ENCODE measurements around the gene CYB5A.

DNA sequence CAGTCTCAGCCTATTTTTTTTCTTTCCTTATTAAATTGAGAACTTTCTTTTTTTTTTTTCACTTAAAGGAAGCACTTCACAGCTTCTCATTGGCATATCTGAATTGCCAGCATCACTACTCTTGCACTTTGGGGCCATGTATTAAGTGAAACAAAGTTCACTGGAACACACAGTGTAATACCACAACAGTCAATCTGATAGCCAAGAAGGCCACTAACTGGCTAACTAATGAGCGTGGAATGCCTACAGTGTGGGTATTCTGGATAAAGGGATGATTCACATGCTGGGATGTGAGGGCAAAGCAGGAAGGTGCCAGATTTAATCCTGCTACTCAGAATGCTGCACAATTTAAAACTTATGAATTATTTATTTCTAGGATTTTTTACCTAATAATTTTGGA is 12.2 kb upstream of the CYB5A start:
- TF ChIP-seq KDM4A (IDR thresholded peaks at IDR 0.05; ENCODE audit: low read depth, low read length, severe bottlenecking) = no peak
- TF ChIP-seq, protein P1, sequence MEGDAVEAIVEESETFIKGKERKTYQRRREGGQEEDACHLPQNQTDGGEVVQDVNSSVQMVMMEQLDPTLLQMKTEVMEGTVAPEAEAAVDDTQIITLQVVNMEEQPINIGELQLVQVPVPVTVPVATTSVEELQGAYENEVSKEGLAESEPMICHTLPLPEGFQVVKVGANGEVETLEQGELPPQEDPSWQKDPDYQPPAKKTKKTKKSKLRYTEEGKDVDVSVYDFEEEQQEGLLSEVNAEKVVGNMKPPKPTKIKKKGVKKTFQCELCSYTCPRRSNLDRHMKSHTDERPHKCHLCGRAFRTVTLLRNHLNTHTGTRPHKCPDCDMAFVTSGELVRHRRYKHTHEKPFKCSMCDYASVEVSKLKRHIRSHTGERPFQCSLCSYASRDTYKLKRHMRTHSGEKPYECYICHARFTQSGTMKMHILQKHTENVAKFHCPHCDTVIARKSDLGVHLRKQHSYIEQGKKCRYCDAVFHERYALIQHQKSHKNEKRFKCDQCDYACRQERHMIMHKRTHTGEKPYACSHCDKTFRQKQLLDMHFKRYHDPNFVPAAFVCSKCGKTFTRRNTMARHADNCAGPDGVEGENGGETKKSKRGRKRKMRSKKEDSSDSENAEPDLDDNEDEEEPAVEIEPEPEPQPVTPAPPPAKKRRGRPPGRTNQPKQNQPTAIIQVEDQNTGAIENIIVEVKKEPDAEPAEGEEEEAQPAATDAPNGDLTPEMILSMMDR (IDR thresholded peaks at IDR 0.05; ENCODE audit: control extremely low read depth in 1 of 3, insufficient read depth in 1 of 3, low read depth in 1 of 3, low read length in 3 of 3) = no peak
- no peak for TF ChIP-seq RNF2 (IDR thresholded peaks at IDR 0.05; ENCODE audit: borderline replicate concordance, low read depth, low read length, missing control alignments, poor library complexity, severe bottlenecking)
- TF ChIP-seq POLR2AphosphoS5 (IDR thresholded peaks at IDR 0.05; ENCODE audit: low read depth, low read length) = no peak
- TF ChIP-seq, protein P2, sequence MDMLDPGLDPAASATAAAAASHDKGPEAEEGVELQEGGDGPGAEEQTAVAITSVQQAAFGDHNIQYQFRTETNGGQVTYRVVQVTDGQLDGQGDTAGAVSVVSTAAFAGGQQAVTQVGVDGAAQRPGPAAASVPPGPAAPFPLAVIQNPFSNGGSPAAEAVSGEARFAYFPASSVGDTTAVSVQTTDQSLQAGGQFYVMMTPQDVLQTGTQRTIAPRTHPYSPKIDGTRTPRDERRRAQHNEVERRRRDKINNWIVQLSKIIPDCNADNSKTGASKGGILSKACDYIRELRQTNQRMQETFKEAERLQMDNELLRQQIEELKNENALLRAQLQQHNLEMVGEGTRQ (IDR thresholded peaks at IDR 0.05; ENCODE audit: low read length) = no peak
- TF ChIP-seq POLR2A (IDR thresholded peaks at IDR 0.05; ENCODE audit: control extremely low read depth in 1 of 2, low read depth in 2 of 2, low read length in 2 of 2) = no peak
- no peak for TF ChIP-seq EZH2 (IDR thresholded peaks at IDR 0.05; ENCODE audit: low read depth, low read length, severe bottlenecking)
- TF ChIP-seq RBBP5 (IDR thresholded peaks at IDR 0.05; ENCODE audit: borderline replicate concordance, low read depth, low read length) = no peak

Measured in H1 (cell line).